ENCODE data around the gene ADPRH.

DNA sequence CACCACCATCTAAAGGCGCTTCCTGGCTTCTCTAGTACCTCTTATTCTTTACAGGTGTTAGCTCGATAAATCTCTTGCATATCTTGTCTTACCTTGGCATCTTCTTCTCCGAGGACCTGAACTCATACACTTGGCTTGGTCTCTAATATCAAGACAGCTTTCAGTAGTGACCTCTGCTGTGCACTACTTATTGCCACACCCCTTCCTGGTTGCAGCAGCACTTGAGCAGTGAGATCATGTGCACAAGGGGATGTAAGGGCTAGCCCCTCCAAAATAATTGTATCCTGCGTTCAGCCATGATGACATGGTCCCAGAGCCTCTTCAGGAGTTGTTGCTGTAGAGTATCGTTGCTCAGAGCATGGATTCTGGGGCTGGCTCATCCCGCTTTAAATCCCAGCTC lies 17.1 kb downstream of the ADPRH start:
- TF ChIP-seq, protein P1, sequence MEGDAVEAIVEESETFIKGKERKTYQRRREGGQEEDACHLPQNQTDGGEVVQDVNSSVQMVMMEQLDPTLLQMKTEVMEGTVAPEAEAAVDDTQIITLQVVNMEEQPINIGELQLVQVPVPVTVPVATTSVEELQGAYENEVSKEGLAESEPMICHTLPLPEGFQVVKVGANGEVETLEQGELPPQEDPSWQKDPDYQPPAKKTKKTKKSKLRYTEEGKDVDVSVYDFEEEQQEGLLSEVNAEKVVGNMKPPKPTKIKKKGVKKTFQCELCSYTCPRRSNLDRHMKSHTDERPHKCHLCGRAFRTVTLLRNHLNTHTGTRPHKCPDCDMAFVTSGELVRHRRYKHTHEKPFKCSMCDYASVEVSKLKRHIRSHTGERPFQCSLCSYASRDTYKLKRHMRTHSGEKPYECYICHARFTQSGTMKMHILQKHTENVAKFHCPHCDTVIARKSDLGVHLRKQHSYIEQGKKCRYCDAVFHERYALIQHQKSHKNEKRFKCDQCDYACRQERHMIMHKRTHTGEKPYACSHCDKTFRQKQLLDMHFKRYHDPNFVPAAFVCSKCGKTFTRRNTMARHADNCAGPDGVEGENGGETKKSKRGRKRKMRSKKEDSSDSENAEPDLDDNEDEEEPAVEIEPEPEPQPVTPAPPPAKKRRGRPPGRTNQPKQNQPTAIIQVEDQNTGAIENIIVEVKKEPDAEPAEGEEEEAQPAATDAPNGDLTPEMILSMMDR (IDR thresholded peaks at IDR 0.05): no peak
- TF ChIP-seq POLR2A (IDR thresholded peaks at IDR 0.05): no peak

Data from body of pancreas (tissue), 4 donors.